H1 (cell line): ENCODE data around the gene B3GNT2. TPM values are rescaled to one million over a fixed set of nuclear protein-coding genes. Genes with fewer than 3 reads are reported as not detected.

ENCODE experiments used
- CTCF ChIA-PET: fragments of 300-600 bp; sonication (Branson Sonifier 250); formaldehyde crosslinking; loops from one replicate; lab custom pipeline; 2021; ENCODE audit not compliant: partially characterized antibody; lab: Charles Lee
- POLR2A ChIA-PET: fragments of 300-600 bp; sonication (Branson Sonifier 250); formaldehyde crosslinking; loops from one replicate; lab custom pipeline; 2021; ENCODE audit warnings: inconsistent platforms; ENCODE audit not compliant: partially characterized antibody; lab: Charles Lee
- DNase-seq, 2 experiments: peaks; one replicate each; pipeline versions ENCODE4 v3.0.0 to v3.0.0-alpha.2; 2010 to 2022; ENCODE audit warnings: low spot score in 2 of 2, low read depth in 1 of 2, mixed read lengths in 1 of 2
- FAIRE-seq: peaks from 2 replicates; lab custom pipeline; 2011; peaks lifted over from hg19 to GRCh38; lab: Jason Lieb, UNC
- H2AFZ ChIP-seq: 2 replicates; pipeline ENCODE4 v1.8.1; 2012; ENCODE audit warnings: low read length, inconsistent platforms
- H2AK5ac ChIP-seq: 2 replicates; pipeline ENCODE4 v1.6.1; 2013; ENCODE audit warnings: low read depth, low read length
- H2BK120ac ChIP-seq: replicated peaks from 2 replicates; pipeline ENCODE3; 2013; ENCODE audit warnings: low read depth, low read length, inconsistent platforms
- H2BK12ac ChIP-seq: 2 replicates; pipeline ENCODE4 v1.6.1; 2013; ENCODE audit warnings: low read depth, low read length
- H2BK15ac ChIP-seq: 2 replicates; pipeline ENCODE4 v1.6.1; 2013; ENCODE audit warnings: low read length
- H2BK20ac ChIP-seq: 2 replicates; pipeline ENCODE4 v1.6.1; 2013; ENCODE audit warnings: low read length
- H2BK5ac ChIP-seq: 2 replicates; pipeline ENCODE4 v1.6.1; 2013; ENCODE audit warnings: low read depth, low read length
- H3K14ac ChIP-seq: 2 replicates; pipeline ENCODE4 v1.6.1; 2013; ENCODE audit warnings: inconsistent platforms; ENCODE audit not compliant: insufficient read length
- H3K18ac ChIP-seq: 2 replicates; pipeline ENCODE4 v1.6.1; 2013; ENCODE audit warnings: low read length; ENCODE audit errors: extremely low read depth
- H3K23ac ChIP-seq: 2 replicates; pipeline ENCODE4 v1.6.1; 2013; ENCODE audit warnings: inconsistent platforms; ENCODE audit not compliant: insufficient read length
- H3K23me2 ChIP-seq: 2 replicates; pipeline ENCODE4 v1.6.1; 2013; ENCODE audit warnings: low read depth, low read length
- H3K27ac ChIP-seq: 2 replicates; pipeline ENCODE4 v1.6.1; 2011; ENCODE audit warnings: low read depth, low read length, inconsistent platforms
- H3K27me3 ChIP-seq, 4 experiments: replicated peaks in 1 of 4; 1 replicate in 1 of 4; 2 replicates in 3 of 4; pipeline versions ENCODE4 v1.6.1 to v1.8.1; 2011 to 2013; ENCODE audit warnings: low read length in 3 of 4, mild to moderate bottlenecking in 3 of 4, inconsistent platforms in 2 of 4, mixed read lengths in 2 of 4, moderate library complexity in 1 of 4; ENCODE audit not compliant: control insufficient read depth in 3 of 4, insufficient read depth in 3 of 4; ENCODE audit errors: extremely low read depth in 1 of 4
- H3K36me3 ChIP-seq, 4 experiments: 2 replicates each; pipeline versions ENCODE4 v1.6.1 to v1.8.1; 2011 to 2013; ENCODE audit warnings: mild to moderate bottlenecking in 4 of 4, low read length in 3 of 4, moderate library complexity in 2 of 4, control low read depth in 1 of 4, inconsistent platforms in 1 of 4; ENCODE audit not compliant: insufficient read depth in 4 of 4, control insufficient read depth in 2 of 4
- H3K4ac ChIP-seq: replicated peaks from 2 replicates; pipeline ENCODE3; 2013; ENCODE audit warnings: low read length, low read depth, mixed read lengths, inconsistent platforms; ENCODE audit not compliant: insufficient read length
- H3K4me1 ChIP-seq, 4 experiments: replicated peaks in 1 of 4; 1 replicate in 1 of 4; 2 replicates in 3 of 4; pipeline versions ENCODE4 v1.6.1 to v1.8.1; 2011 to 2013; ENCODE audit warnings: low read length in 3 of 4, inconsistent platforms in 2 of 4, mixed read lengths in 1 of 4; ENCODE audit not compliant: insufficient read depth in 4 of 4, control insufficient read depth in 3 of 4
- H3K4me2 ChIP-seq, 2 experiments: 2 replicates each; pipeline versions ENCODE4 v1.6.1 to v1.8.1; 2011 to 2013; ENCODE audit warnings: low read depth in 2 of 2, low read length in 2 of 2, control low read depth in 1 of 2, inconsistent platforms in 1 of 2, mild to moderate bottlenecking in 1 of 2; ENCODE audit not compliant: insufficient read depth in 1 of 2
- H3K4me3 ChIP-seq, 4 experiments: fragments of 200-600, 300-600 bp in 1 of 4; sonication (generic), shearing (Covaris generic), sonication (Bioruptor Twin) in 1 of 4; 2 replicates each; pipeline versions ENCODE4 v1.5.1 to v1.8.1; 2011 to 2016; ENCODE audit warnings: low read length in 4 of 4, low read depth in 3 of 4, control low read depth in 2 of 4, inconsistent platforms in 2 of 4, mild to moderate bottlenecking in 2 of 4, mixed read lengths in 1 of 4, moderate library complexity in 1 of 4; ENCODE audit not compliant: insufficient read depth in 2 of 4; ENCODE audit errors: extremely low read depth in 1 of 4
- H3K56ac ChIP-seq: replicated peaks from 2 replicates; pipeline ENCODE3; 2013; ENCODE audit warnings: low read depth, mild to moderate bottlenecking, mixed read lengths, low read length, inconsistent platforms; ENCODE audit not compliant: insufficient read length
- H3K79me1 ChIP-seq: 2 replicates; pipeline ENCODE4 v1.6.1; 2013; ENCODE audit warnings: low read depth, low read length, control low read depth
- H3K79me2 ChIP-seq, 2 experiments: 2 replicates each; pipeline versions ENCODE4 v1.6.1 to v1.8.1; 2012 to 2013; ENCODE audit warnings: low read length in 2 of 2, mild to moderate bottlenecking in 2 of 2, inconsistent platforms in 1 of 2; ENCODE audit not compliant: insufficient read depth in 2 of 2, control insufficient read depth in 1 of 2
- H3K9ac ChIP-seq, 4 experiments: replicated peaks in 1 of 4; 1 replicate in 1 of 4; 2 replicates in 3 of 4; pipeline versions ENCODE4 v1.6.1 to v1.8.1; 2011 to 2013; ENCODE audit warnings: low read depth in 3 of 4, low read length in 3 of 4, control low read depth in 2 of 4, mild to moderate bottlenecking in 2 of 4, moderate library complexity in 2 of 4, inconsistent platforms in 1 of 4; ENCODE audit errors: extremely low read depth in 1 of 4
- H3K9me3 ChIP-seq, 2 experiments: 2 replicates each; pipeline versions ENCODE4 v1.6.1 to v1.8.1; 2012 to 2013; ENCODE audit warnings: mild to moderate bottlenecking in 2 of 2, moderate library complexity in 2 of 2, control low read depth in 1 of 2, inconsistent platforms in 1 of 2, low read depth in 1 of 2, low read length in 1 of 2, mixed read lengths in 1 of 2; ENCODE audit not compliant: insufficient read depth in 2 of 2
- H4K20me1 ChIP-seq, 2 experiments: replicated peaks in 1 of 2; 2 replicates each; pipeline versions ENCODE3 to v1.8.1; 2011 to 2013; ENCODE audit warnings: inconsistent platforms in 2 of 2, low read length in 2 of 2, mild to moderate bottlenecking in 1 of 2; ENCODE audit not compliant: insufficient read depth in 2 of 2, control insufficient read depth in 1 of 2
- H4K5ac ChIP-seq: 2 replicates; pipeline ENCODE4 v1.6.1; 2013; ENCODE audit warnings: low read length, low read depth, mixed read lengths, inconsistent platforms; ENCODE audit not compliant: insufficient read length
- H4K8ac ChIP-seq: 2 replicates; pipeline ENCODE4 v1.8.0; 2013; ENCODE audit warnings: mild to moderate bottlenecking, moderate library complexity, low read length, inconsistent platforms; ENCODE audit not compliant: insufficient read depth; ENCODE audit errors: extremely low read depth
- H4K91ac ChIP-seq: replicated peaks from 2 replicates; pipeline ENCODE3; 2013; ENCODE audit warnings: low read length, mixed read lengths, inconsistent platforms; ENCODE audit not compliant: insufficient read length
- EGR1 ChIP-seq: IDR thresholded peaks from 2 replicates; pipeline ENCODE4 v1.6.1; 2011; ENCODE audit warnings: low read depth, low read length, borderline replicate concordance
- GABPA ChIP-seq: IDR thresholded peaks from 2 replicates; pipeline ENCODE4 v1.6.1; 2011; ENCODE audit warnings: mild to moderate bottlenecking, low read length, moderate library complexity, borderline replicate concordance; ENCODE audit not compliant: insufficient read depth
- RBBP5 ChIP-seq: IDR thresholded peaks from 2 replicates; pipeline ENCODE4 v1.7.1; 2012; ENCODE audit warnings: low read depth, mild to moderate bottlenecking, inconsistent platforms, low read length, moderate library complexity, borderline replicate concordance
- SIN3A ChIP-seq, 2 experiments: IDR thresholded peaks in 1 of 2; conservative IDR thresholded peaks in 1 of 2; 2 replicates each; pipeline ENCODE4 v1.6.1; 2011 to 2012; ENCODE audit warnings: low read length in 2 of 2, improper control_type of control experiment in 1 of 2, low read depth in 1 of 2, mild to moderate bottlenecking in 1 of 2
- WGBS, 2 experiments: shearing (Covaris generic) in 1 of 2; methylation state at CpG; one replicate each; pipeline versions ENCODE4 v1.1.6 to v1.1.7; 2013 to 2015; ENCODE audit warnings: low lambda C conversion rate in 2 of 2, mixed read lengths in 2 of 2, inconsistent platforms in 1 of 2, low coverage in 1 of 2, missing lambda C conversion rate in 1 of 2; ENCODE audit not compliant: insufficient replicate concordance in 2 of 2, insufficient coverage in 1 of 2, insufficient read length in 1 of 2; ENCODE audit errors: extremely low coverage in 1 of 2, missing lambda C conversion rate in 1 of 2; 5-methylcytosine and 5-hydroxymethylcytosine counted together
- polyA plus RNA-seq, 7 experiments: library from polyadenylated mRNA; depleted of rRNA in 3 of 7; stranded (reverse) in 5 of 7; unstranded in 2 of 7; fragments of >200 nt in 5 of 7; fragments of 200-250 nt in 2 of 7; gene quantifications; 1 replicate in 5 of 7; 2 replicates in 1 of 7; 4 replicates in 1 of 7; pipeline versions ENCODE4 v1.2.1 to v1.2.3, GENCODE V29; 2011 to 2013; ENCODE audit warnings: missing spikeins in 2 of 7, mixed read lengths in 2 of 7
- total RNA-seq: library from RNA; stranded (reverse); fragmentation: NEBNext Ultra II Directional; extraction: Animal tissue kit (Norgen Biotek cat#: 25700); gene quantifications from 2 replicates; pipeline ENCODE4 v1.2.1, GENCODE V29; 2021

The B3GNT2 gene
- total and polyA plus RNA-seq, 2 of the 8 experiments (the other 6 are each of a cell fraction or from before 2014, with no cell fraction given) = 20.1 to 40.8 TPM

GRCh38 chr2:62194558-62195420 is 1.1 kb upstream of the B3GNT2 start:
- peaks cover 4 to 14% (median 10%) of the 10 kb centered on the region in 4 experiments for H3K4me1 ChIP-seq
- 0 out of 2 replicates have a peak overlapping the region, but pooled peaks have one; percentile 14 for H2BK12ac ChIP-seq
- H3K18ac ChIP-seq = peak overlapping the region; percentile 44; the same call in 1 of the 2 replicates
- H2BK20ac ChIP-seq = peak overlapping the region; percentile 55; the same call in 1 of the 2 replicates
- peaks cover 26 to 34% of the 10 kb centered on the region in 2 experiments for H3K79me2 ChIP-seq
- TF ChIP-seq RBBP5 (no peak), GABPA (no peak), EGR1 (no peak), SIN3A (conservative IDR thresholded peaks at IDR 0.05 in 1 of 2, IDR thresholded peaks at IDR 0.05 in 1 of 2; ENCODE audit: low read depth in 1 of 2, low read length in 2 of 2) (no peak)
- peak overlapping the region; percentile 48; the same call in 1 of the 2 replicates for H2AFZ ChIP-seq
- no peak overlapping the region for H2AK5ac ChIP-seq
- ChIA-PET CTCF (no interaction called here), POLR2A (interaction anchor here (0.6 to 1.5 kb wide), 4 partner anchors 9 to 1859 kb away, joined by 3 read pairs; no protein-coding TSS in a partner anchor)
- H2BK120ac ChIP-seq = peak overlapping the region; percentile 50
- no peak overlapping the region for H4K5ac ChIP-seq
- 0 out of 2 replicates have a peak overlapping the region, but pooled peaks have one; percentile 73 for H4K8ac ChIP-seq
- no peaks in the 10 kb centered on the region; the same call in 1 of the 2 replicates for H3K23me2 ChIP-seq
- no peak overlapping the region for H3K14ac ChIP-seq
- H2BK5ac ChIP-seq = peak overlapping the region; percentile 72; the same call in 1 of the 2 replicates
- no peak overlapping the region for H3K56ac ChIP-seq
- WGBS, 2 experiments = 88% methylated on average over 41 of the region's 51 CpGs; no CpG with 5 or more reads in 1 of the 2 experiments
- no peak for FAIRE-seq
- H3K4me2 ChIP-seq = peak overlapping the region; percentile 43 to 78
- no peak overlapping the region for H4K91ac ChIP-seq
- no peaks in the 10 kb centered on the region for H3K9me3 ChIP-seq
- H3K79me1 ChIP-seq = no peaks in the 10 kb centered on the region
- no peak overlapping the region for H3K23ac ChIP-seq
- H3K4ac ChIP-seq = no peak overlapping the region
- H3K27me3 ChIP-seq = no peaks in the 10 kb centered on the region; a peak in 1 of 7 replicates
- H4K20me1 ChIP-seq = peaks cover 12 to 13% of the 10 kb centered on the region in 2 experiments
- peak overlapping the region; percentile 88; the same call in 1 of the 2 replicates for H2BK15ac ChIP-seq
- H3K36me3 ChIP-seq = no peaks in the 10 kb centered on the region
- DNase-seq = no peak
- peak overlapping the region in 3 of 4 experiments; percentile 70 to 100 (median 97); a peak in 6 of 8 replicates for H3K4me3 ChIP-seq
- H3K27ac ChIP-seq = no peak overlapping the region
- H3K9ac ChIP-seq = peak overlapping the region in 1 of 4 experiments; percentile 50; a peak in 1 of 7 replicates
